Measurements from ENCODE around the gene WEE1. TPM values are rescaled to one million over a fixed set of nuclear protein-coding genes. Genes with fewer than 3 reads are reported as not detected.
A peak's percentile ranks its signal among the peaks of the same experiment; 100 is the strongest.

WEE1 gene
- total RNA-seq, 1 experiment from 2014 or later = 67.9 TPM

GRCh38 chr11:9605742-9606141 lies 32.3 kb downstream of the WEE1 start:
- no peaks in the 10 kb centered on the region for H3K27me3 ChIP-seq (ENCODE audit: control insufficient read depth, insufficient read depth, low read length)
- ATAC-seq = no peak
- H3K4me1 ChIP-seq (ENCODE audit: control insufficient read depth, insufficient read depth, low read length) = no peaks in the 10 kb centered on the region
- intact Hi-C loops (cut with micrococcal nuclease; ENCODE audit: unreplicated experiment) (no loop called here), in situ Hi-C loops (cut with HindIII; ENCODE audit: low pct_unique_long_range_greater_than_20kb, low sequenced_read_pairs) (no loop called here)
- ChIA-PET CTCF (no interaction called here), POLR2A (no interaction called here)
- no peaks in the 10 kb centered on the region for H3K9me3 ChIP-seq (ENCODE audit: control insufficient read depth, insufficient read depth, low read depth, low read length)
- BruUV-seq (replicated peaks) = no TSS peak
- no peak for DNase-seq (ENCODE audit: low read depth, low spot score)
- TF ChIP-seq REST (IDR thresholded peaks at IDR 0.05; ENCODE audit: insufficient read depth in 1 of 2, low read depth in 2 of 2, low read length in 1 of 2) (no peak), SIN3A (IDR thresholded peaks at IDR 0.05; ENCODE audit: borderline replicate concordance, insufficient read depth, low read depth, low read length) (no peak), TCF7L2 (IDR thresholded peaks at IDR 0.05; ENCODE audit: low read depth, low read length) (no peak), POLR2AphosphoS5 (IDR thresholded peaks at IDR 0.05; ENCODE audit: low read depth, low read length) (no peak), CTCF (IDR thresholded peaks at IDR 0.05) (no peak)
- H3K4me3 ChIP-seq (ENCODE audit: low read depth in 2 of 2, low read length in 2 of 2) = no peak overlapping the region
- H3K36me3 ChIP-seq (ENCODE audit: control insufficient read depth, insufficient read depth, low read length) = no peaks in the 10 kb centered on the region
- H3K27ac ChIP-seq (ENCODE audit: low read length) = no peak overlapping the region

- BruUV-seq (replicated peaks) = no TSS peak
- DNase-seq (ENCODE audit: low read depth, low spot score) (no peak), ATAC-seq (peak; percentile 79)
- CTCF ChIA-PET = interaction anchor here (0.6 to 1.1 kb wide), 3 partner anchors 69 to 142 kb away, joined by 4 to 9 read pairs (median 5); no protein-coding TSS in a partner anchor
- TF ChIP-seq CTCF (IDR thresholded peaks at IDR 0.05) = no peak; the same call in 1 of the 2 replicates
- no peak for TF ChIP-seq REST (IDR thresholded peaks at IDR 0.05; ENCODE audit: insufficient read depth in 1 of 2, low read depth in 2 of 2, low read length in 1 of 2)
- TF ChIP-seq POLR2AphosphoS5 (IDR thresholded peaks at IDR 0.05; ENCODE audit: low read depth, low read length) = no peak
- no peak for TF ChIP-seq TCF7L2 (IDR thresholded peaks at IDR 0.05; ENCODE audit: low read depth, low read length)
- TF ChIP-seq SIN3A (IDR thresholded peaks at IDR 0.05; ENCODE audit: borderline replicate concordance, insufficient read depth, low read depth, low read length) = no peak
- Histone ChIP-seq H3K36me3 (ENCODE audit: control insufficient read depth, insufficient read depth, low read length) (no peaks in the 10 kb centered on the region), H3K9me3 (ENCODE audit: control insufficient read depth, insufficient read depth, low read depth, low read length) (no peaks in the 10 kb centered on the region), H3K4me3 (ENCODE audit: low read depth in 2 of 2, low read length in 2 of 2) (no peak overlapping the region), H3K4me1 (ENCODE audit: control insufficient read depth, insufficient read depth, low read length) (peaks cover under 1% of the 10 kb centered on the region), H3K27ac (ENCODE audit: low read length) (peak overlapping the region; percentile 2; the same call in 1 of the 2 replicates), H3K27me3 (ENCODE audit: control insufficient read depth, insufficient read depth, low read length) (no peaks in the 10 kb centered on the region)
- in situ Hi-C loops (cut with HindIII; ENCODE audit: low pct_unique_long_range_greater_than_20kb, low sequenced_read_pairs) (no loop called here), intact Hi-C loops (cut with micrococcal nuclease; ENCODE audit: unreplicated experiment) (no loop called here)
- POLR2A ChIA-PET = interaction anchor here (0.7 kb wide), 1 partner anchor 138 kb away, joined by 7 read pairs; no protein-coding TSS in a partner anchor
Observed at GRCh38 chr11:9606809-9607510, 33.5 kb downstream of the WEE1 start.
